Osteocyte (in vitro differentiated cells): Measurements from ENCODE around the gene DHX16. TPM values are rescaled to one million over a fixed set of nuclear protein-coding genes. Genes with fewer than 3 reads are reported as not detected.

ENCODE experiments used
- DNase-seq: peaks from one replicate; pipeline ENCODE4 v3.0.0; 2021; ENCODE audit warnings: mixed read lengths; ENCODE audit not compliant: unreplicated experiment; ENCODE audit errors: extremely low spot score
- H3K27ac Mint-ChIP-seq: one replicate; pipeline ENCODE4 v1.8.0; 2021; ENCODE audit warnings: mild to moderate bottlenecking, mixed read lengths; ENCODE audit not compliant: unreplicated experiment
- H3K27me3 Mint-ChIP-seq: one replicate; pipeline ENCODE4 v1.8.0; 2021; ENCODE audit warnings: mixed read lengths; ENCODE audit not compliant: unreplicated experiment
- H3K36me3 Mint-ChIP-seq: one replicate; pipeline ENCODE4 v1.8.0; 2021; ENCODE audit warnings: mixed read lengths; ENCODE audit not compliant: unreplicated experiment
- H3K4me1 Mint-ChIP-seq: one replicate; pipeline ENCODE4 v1.8.0; 2021; ENCODE audit warnings: mixed read lengths; ENCODE audit not compliant: unreplicated experiment
- H3K4me3 Mint-ChIP-seq: one replicate; pipeline ENCODE4 v1.8.0; 2021; ENCODE audit warnings: mild to moderate bottlenecking, moderate library complexity, mixed read lengths; ENCODE audit not compliant: unreplicated experiment
- H3K9me3 Mint-ChIP-seq: one replicate; pipeline ENCODE4 v1.8.0; 2021; ENCODE audit warnings: mixed read lengths; ENCODE audit not compliant: unreplicated experiment
- total RNA-seq: library from RNA; stranded (reverse); gene quantifications from 2 replicates; pipeline ENCODE4 v1.2.1, GENCODE V29; 2021
- TF ChIP-seq, protein P1 (sequence below): fragments of 200-600 bp; sonication (generic); IDR thresholded peaks from 2 replicates; pipeline ENCODE4 v1.5.0; 2021; ENCODE audit warnings: antibody characterized with exemption, mild to moderate bottlenecking, moderate library complexity

DHX16 gene
- total RNA-seq, 1 donor from 2014 or later, result 28.7 TPM

DNA sequence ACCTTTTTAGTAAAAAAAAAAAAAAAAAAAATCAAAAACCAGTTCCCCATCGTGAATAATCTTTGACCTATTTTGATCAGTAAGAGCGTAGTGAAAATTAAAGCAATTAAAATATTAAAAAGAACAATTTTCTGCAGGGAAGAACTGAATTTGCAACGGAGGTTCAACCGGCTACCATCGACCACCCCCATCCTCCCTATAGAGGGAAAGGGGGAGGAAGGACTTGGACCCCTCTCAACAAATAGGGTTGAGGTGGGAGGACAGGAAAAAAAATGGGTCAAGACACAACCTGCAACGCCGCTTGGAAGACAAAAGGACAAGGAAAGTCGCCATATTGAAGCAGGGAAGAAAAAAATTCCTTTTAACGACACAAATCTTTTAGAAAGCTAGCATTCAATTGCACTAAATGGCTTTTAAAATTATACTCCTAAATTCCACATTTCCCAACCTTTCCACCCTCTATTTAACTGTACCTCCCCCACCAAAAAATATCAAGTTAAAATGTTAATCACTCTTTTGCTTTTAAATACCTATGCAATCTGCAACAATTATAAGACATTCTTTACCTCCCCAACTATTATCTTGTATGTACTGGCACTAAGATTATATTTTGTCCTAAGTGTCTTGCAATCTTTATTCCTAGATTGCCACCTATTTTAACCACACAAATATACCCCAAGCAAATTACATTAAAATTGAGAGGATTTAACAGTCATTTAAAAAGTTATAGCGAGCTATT, 57.4 kb downstream of the DHX16 start:
- DNase-seq, result no peak
- H3K9me3 Mint-ChIP-seq, result no peaks in the 10 kb centered on the region
- TF ChIP-seq, protein P1, sequence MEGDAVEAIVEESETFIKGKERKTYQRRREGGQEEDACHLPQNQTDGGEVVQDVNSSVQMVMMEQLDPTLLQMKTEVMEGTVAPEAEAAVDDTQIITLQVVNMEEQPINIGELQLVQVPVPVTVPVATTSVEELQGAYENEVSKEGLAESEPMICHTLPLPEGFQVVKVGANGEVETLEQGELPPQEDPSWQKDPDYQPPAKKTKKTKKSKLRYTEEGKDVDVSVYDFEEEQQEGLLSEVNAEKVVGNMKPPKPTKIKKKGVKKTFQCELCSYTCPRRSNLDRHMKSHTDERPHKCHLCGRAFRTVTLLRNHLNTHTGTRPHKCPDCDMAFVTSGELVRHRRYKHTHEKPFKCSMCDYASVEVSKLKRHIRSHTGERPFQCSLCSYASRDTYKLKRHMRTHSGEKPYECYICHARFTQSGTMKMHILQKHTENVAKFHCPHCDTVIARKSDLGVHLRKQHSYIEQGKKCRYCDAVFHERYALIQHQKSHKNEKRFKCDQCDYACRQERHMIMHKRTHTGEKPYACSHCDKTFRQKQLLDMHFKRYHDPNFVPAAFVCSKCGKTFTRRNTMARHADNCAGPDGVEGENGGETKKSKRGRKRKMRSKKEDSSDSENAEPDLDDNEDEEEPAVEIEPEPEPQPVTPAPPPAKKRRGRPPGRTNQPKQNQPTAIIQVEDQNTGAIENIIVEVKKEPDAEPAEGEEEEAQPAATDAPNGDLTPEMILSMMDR, result no peak
- no peaks in the 10 kb centered on the region for H3K27me3 Mint-ChIP-seq
- H3K36me3 Mint-ChIP-seq, result peaks cover 29% of the 10 kb centered on the region
- peaks cover 41% of the 10 kb centered on the region for H3K4me1 Mint-ChIP-seq
- H3K27ac Mint-ChIP-seq, result peak overlapping the region; percentile 100
- H3K4me3 Mint-ChIP-seq, result peak overlapping the region; percentile 97

DNA sequence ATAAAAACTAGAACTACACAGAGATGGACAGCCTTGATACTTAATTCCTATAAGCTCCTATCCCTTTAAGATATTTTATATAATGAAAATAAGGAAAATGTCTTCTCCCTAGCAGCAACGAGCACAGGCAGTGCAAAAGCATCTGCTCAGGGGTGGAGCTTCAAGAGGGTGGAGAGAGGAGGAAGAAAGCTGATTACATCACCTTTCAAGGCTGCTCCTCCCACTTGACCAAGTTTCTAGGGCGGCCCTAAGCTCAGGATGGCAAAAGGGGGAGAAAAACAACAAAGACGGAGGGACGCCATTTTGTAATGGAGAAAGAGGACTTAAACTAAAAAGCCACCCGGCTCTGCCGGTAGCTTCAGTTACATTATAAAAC, 58.0 kb downstream of the DHX16 start:
- Mint-ChIP-seq H3K9me3 (no peaks in the 10 kb centered on the region), H3K27ac (peak overlapping the region; percentile 100), H3K36me3 (peaks cover 29% of the 10 kb centered on the region), H3K4me1 (peaks cover 41% of the 10 kb centered on the region), H3K27me3 (no peaks in the 10 kb centered on the region), H3K4me3 (peak overlapping the region; percentile 97)
- TF ChIP-seq, protein P1, result no peak
- DNase-seq, result peak; percentile 93

DNA sequence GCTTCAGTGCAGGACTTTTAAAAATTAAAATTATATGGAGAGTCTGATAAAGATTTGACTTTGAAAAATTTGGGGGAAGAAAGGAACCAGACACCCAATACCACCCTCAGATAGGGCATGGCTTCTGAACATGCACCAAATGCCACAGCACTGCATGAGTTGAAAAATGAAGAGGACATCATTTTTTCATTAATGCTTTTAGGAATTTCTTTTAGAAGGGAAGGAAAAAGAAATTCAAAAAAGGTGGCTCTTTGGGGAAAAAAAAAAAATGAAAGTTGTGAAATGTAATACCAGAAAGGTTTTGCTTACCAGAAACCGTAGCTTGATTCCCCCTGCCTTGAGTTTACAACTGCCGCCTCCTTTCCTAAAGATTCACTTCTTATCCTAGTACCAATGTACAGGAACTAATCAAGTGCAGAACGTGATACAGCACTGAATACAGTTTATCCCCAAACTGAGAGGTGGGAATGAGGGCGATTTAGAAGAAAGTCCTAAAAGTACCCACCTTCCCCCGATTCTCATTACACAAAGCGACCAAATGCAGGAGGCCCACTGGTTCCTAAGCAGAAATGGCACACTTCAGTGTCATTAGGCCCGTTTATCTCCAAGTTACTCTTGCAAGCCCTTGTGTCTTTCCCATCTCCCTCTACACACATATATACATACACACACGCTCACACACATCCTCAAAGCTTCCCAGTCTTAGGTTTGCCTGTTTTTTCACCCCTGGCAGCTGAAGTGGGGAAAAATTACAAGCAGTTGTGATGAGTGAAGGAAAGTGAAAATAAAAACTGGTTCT, 58.6 kb downstream of the DHX16 start:
- Mint-ChIP-seq H3K27ac (peak overlapping the region; percentile 100), H3K27me3 (no peaks in the 10 kb centered on the region), H3K4me3 (peak overlapping the region; percentile 97), H3K4me1 (peaks cover 46% of the 10 kb centered on the region), H3K9me3 (no peaks in the 10 kb centered on the region), H3K36me3 (peaks cover 33% of the 10 kb centered on the region)
- TF ChIP-seq, protein P1, result no peak
- DNase-seq, result no peak

DNA sequence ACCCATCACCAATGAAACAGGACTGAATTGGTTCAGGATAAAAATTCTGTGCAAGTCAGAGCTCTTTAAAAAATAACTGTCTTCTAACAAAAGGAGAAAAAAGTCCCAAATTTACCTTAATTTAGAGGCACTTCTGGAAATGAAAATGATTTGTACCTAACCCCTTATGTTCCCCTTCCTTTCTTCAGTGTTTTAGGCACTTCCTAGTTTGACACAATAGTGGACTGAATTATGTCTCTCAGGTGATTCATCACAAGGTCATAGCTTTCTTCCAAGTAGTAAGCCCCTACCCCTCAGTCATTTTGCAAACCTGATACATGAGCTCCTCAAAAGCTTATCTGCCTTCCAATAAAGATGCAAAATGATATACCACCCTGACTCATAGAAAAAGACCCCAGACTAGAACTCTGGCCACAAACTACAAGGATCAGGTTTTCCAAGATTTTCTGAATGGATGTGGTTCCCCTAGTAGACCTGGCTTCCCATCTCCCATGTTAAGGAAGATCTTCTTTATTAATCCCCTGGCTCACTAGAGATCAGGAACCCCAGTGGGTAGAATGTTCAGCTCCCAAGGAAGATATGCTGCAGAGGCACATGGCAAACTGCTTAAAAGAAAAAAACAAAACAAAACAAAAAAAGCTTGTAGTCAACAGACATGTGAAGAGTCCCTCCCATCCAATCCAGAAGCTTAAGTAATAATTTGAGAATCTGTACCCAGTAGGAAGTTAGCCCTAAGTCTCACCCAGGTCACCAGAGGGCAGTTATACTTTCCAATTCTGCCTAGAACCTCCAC, 59.4 kb downstream of the DHX16 start:
- DNase-seq, result no peak
- TF ChIP-seq, protein P1, result no peak
- Mint-ChIP-seq H3K9me3 (no peaks in the 10 kb centered on the region), H3K36me3 (peaks cover 40% of the 10 kb centered on the region), H3K4me1 (peaks cover 39% of the 10 kb centered on the region), H3K27me3 (no peaks in the 10 kb centered on the region), H3K27ac (peak overlapping the region; percentile 100), H3K4me3 (peak overlapping the region; percentile 97)
